B cell (primary cell): ENCODE measurements around the gene TFCP2.

Source experiments
- EZH2 ChIP-seq: IDR thresholded peaks from 2 replicates; pipeline ENCODE4 v1.6.1; 2012; ENCODE audit warnings: borderline replicate concordance, low read depth, mild to moderate bottlenecking, moderate library complexity, low read length; ENCODE audit not compliant: insufficient read depth, poor library complexity, severe bottlenecking
- TF ChIP-seq, protein P1 (sequence below): fragments of 200-600 bp; IDR thresholded peaks from one replicate; pipeline ENCODE4 v1.8.0; 2022; ENCODE audit warnings: antibody characterized with exemption, mild to moderate bottlenecking

- TF ChIP-seq, protein P1, sequence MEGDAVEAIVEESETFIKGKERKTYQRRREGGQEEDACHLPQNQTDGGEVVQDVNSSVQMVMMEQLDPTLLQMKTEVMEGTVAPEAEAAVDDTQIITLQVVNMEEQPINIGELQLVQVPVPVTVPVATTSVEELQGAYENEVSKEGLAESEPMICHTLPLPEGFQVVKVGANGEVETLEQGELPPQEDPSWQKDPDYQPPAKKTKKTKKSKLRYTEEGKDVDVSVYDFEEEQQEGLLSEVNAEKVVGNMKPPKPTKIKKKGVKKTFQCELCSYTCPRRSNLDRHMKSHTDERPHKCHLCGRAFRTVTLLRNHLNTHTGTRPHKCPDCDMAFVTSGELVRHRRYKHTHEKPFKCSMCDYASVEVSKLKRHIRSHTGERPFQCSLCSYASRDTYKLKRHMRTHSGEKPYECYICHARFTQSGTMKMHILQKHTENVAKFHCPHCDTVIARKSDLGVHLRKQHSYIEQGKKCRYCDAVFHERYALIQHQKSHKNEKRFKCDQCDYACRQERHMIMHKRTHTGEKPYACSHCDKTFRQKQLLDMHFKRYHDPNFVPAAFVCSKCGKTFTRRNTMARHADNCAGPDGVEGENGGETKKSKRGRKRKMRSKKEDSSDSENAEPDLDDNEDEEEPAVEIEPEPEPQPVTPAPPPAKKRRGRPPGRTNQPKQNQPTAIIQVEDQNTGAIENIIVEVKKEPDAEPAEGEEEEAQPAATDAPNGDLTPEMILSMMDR = no peak
- TF ChIP-seq EZH2 = no peak
Measured at GRCh38 chr12:51222461-51222860, 49.5 kb upstream of the TFCP2 start.
